NCI-H2196 treated with DMSO at 0.1 percent for 48 hours (cell line): ENCODE results near the gene FAM186B.
A peak's percentile ranks its signal among the peaks of the same experiment; 100 is the strongest.

ENCODE experiments used
- DNase-seq: peaks from one replicate; lab custom pipeline; 2025; ENCODE audit not compliant: unreplicated experiment; lab: John Stamatoyannopoulos, UW

The FAM186B gene

GRCh38 chr12:49553512-49554088 is 51.8 kb downstream of the FAM186B start:
- peak; percentile 34 for DNase-seq

- no peak for DNase-seq
Measured at GRCh38 chr12:49552899-49553298, 52.5 kb downstream of the FAM186B start.

GRCh38 chr12:49552425-49552824 is 53.0 kb downstream of the FAM186B start:
- no peak for DNase-seq

- no peak for DNase-seq
Measured at GRCh38 chr12:49552014-49552413, 53.4 kb downstream of the FAM186B start.

- no peak for DNase-seq
Measured at GRCh38 chr12:49550693-49551252, 54.7 kb downstream of the FAM186B start.

GRCh38 chr12:49549735-49550692 is 55.4 kb downstream of the FAM186B start:
- DNase-seq, result peak; percentile 55

DNA sequence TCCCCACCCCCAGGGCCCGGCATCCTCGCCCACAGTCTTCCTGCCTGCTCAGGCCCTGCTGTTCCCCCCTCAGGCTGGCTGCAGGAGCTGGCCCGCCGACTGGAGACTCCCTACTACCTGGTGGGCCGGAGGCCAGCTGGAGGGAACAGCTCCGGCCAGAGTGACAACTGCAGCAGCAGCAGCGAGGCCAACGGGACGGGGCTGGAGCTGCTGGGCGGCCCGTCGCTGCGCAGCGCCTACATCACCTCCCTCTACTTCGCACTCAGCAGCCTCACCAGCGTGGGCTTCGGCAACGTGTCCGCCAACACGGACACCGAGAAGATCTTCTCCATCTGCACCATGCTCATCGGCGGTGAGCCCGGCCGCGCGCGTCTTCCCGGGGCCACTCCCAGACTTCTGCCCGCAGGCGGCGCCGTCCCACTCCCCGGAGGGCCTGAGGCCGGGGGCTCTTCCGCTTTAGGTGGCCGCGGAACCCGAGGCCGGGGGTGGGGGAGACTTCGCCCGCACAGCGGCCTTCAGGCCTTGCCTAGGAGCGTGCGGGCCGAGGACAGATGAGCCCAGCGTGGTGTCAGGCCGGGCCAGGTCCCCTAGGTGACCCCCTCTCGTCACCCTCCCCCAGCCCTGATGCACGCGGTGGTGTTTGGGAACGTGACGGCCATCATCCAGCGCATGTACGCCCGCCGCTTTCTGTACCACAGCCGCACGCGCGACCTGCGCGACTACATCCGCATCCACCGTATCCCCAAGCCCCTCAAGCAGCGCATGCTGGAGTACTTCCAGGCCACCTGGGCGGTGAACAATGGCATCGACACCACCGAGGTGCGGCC is 56.4 kb downstream of the FAM186B start:
- no peak for DNase-seq

GRCh38 chr12:49548481-49548821 is 57.0 kb downstream of the FAM186B start:
- no peak for DNase-seq

GRCh38 chr12:49547090-49547690 is 58.2 kb downstream of the FAM186B start:
- DNase-seq, result no peak

- DNase-seq, result no peak
Measured at GRCh38 chr12:49546481-49546880, 59.0 kb downstream of the FAM186B start.

GRCh38 chr12:49545815-49546214 is 59.6 kb downstream of the FAM186B start:
- DNase-seq, result no peak

DNA sequence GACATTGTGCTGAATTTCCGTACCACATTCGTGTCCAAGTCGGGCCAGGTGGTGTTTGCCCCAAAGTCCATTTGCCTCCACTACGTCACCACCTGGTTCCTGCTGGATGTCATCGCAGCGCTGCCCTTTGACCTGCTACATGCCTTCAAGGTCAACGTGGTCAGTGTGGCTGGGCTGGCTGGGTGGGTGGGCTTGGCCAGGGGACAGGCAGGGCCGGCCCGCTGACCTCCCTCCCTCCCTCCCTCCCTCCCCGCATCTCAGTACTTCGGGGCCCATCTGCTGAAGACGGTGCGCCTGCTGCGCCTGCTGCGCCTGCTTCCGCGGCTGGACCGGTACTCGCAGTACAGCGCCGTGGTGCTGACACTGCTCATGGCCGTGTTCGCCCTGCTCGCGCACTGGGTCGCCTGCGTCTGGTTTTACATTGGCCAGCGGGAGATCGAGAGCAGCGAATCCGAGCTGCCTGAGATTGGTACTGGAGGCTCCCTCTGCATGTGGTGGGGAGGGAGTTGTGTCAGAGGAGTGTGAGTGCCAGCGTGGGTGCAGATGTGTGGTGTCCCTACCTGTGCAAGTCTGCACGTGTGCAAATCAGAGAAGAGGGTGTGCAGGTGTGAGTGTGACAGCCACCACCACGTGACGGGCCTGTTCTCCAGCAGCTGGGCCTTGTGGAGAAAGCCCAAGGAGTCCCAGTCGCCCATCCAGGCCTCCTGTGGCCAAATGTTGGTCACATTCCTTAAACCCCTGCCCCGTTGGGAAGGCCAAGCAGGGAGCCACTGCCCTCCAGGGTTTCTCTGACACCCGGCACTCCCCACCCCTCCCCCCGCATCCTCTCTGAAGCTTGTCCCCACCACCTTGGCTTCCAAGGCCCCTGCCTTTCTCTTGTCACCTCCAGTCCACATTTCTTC is 61.3 kb downstream of the FAM186B start:
- no peak for DNase-seq

DNA sequence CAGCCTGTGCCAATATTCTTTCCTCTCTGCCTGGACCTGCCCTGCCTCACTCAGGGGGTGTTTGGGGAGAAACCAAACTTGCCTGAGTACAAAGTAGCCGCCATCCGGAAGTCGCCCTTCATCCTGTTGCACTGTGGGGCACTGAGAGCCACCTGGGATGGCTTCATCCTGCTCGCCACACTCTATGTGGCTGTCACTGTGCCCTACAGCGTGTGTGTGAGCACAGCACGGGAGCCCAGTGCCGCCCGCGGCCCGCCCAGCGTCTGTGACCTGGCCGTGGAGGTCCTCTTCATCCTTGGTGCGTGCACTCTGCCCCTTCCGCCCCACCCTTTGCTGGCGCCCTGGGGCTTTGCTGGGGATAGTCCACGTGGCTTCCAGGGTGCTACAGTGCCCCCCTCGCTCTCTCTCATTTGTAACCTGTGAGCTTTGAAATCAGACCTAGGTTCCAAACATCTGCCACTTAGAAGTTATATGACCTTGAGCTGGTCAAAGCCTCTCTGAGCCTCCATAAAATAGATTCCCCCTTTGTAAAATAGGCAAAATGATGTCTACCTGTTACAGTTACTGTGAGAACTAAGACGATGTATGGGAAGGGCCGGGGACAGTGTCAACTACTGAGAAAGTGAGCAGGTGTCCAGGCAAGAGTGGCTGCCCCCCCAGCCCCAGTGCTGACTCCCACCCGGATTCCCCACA is 62.1 kb downstream of the FAM186B start:
- DNase-seq, result no peak

DNA sequence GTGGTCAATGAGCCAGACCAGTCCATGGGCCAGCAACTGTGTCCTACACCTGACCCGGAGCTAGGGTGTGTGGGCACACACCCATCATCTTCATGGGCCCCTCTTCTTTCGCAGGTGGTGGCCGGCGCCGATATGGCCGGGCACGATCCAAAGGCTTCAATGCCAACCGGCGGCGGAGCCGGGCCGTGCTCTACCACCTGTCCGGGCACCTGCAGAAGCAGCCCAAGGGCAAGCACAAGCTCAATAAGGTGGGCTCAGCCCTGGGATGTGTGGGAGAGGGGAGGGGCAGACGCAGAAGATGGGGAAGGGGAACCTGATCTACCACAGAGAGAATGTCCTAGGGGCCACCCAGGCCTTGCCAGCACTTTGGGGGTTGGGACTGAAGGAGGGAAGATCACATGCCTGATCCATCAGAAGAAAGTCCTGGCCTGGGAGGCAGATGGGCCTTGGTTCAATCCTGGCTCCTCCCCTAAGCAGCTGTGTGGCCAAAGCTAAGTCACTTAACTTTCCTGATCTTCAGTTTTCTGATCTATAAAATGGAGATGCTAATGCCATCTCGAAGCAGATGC is 62.8 kb downstream of the FAM186B start:
- no peak for DNase-seq

DNA sequence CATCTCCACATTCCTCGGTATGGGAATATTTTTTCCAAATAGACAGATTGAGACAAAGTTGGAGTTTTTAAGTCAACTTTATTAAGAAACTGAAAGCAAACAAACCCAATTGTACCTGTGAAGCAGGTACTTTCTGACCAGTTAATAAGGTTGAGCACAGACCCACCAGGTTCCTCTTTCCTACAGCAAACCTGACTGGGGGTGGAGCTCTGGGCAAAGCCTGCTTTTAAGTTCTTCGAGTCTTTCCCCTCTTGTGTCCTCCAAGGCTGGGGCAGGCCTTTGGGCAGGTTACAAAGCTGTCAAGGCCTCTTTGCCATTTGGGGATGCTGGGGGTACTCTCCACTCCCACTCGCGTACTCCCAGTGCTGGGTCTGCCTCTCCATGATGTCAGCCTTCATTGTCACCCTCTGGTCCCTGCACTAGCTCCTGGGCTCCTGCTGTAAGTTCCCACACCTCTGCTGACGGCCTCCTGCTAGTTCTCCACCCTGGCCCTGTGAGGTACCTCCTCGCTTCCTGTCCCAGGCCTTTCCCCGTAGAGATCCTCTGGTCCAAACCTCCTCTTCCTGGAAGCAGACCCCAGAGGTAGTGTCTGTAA is 63.4 kb downstream of the FAM186B start:
- DNase-seq, result no peak

DNA sequence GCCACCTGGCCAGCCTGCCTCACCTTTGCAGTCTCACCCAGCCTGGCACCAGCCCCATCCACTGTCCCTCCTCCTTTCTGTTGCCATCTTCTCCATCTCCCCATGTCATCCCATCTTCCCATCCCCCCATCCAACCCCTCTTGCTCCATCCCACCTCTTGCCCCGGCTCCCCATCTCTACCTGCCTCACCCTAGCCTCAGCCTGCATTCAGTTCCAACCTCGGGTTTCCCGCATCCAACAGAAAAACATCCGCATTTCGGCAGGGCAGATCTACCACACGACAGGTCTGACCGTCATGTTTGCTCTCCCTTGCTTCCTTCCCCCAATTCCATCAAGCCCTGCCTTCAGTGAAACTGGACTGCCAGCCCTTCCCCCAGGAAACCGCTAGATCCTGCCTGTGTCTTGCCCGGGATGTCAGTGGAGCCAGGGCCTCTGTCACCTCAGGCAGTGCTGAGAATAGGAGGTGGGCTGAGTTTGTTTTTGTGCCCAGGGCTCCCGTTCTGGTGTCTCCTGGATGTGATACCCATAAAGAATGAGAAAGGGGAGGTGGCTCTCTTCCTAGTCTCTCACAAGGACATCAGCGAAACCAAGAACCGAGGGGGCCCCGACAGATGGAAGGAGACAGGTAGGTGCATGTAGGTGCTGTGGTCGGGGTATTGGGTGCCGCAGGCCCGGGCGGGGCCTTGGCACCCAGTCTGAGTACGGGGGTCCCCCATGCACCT is 64.1 kb downstream of the FAM186B start:
- DNase-seq, result no peak

DNA sequence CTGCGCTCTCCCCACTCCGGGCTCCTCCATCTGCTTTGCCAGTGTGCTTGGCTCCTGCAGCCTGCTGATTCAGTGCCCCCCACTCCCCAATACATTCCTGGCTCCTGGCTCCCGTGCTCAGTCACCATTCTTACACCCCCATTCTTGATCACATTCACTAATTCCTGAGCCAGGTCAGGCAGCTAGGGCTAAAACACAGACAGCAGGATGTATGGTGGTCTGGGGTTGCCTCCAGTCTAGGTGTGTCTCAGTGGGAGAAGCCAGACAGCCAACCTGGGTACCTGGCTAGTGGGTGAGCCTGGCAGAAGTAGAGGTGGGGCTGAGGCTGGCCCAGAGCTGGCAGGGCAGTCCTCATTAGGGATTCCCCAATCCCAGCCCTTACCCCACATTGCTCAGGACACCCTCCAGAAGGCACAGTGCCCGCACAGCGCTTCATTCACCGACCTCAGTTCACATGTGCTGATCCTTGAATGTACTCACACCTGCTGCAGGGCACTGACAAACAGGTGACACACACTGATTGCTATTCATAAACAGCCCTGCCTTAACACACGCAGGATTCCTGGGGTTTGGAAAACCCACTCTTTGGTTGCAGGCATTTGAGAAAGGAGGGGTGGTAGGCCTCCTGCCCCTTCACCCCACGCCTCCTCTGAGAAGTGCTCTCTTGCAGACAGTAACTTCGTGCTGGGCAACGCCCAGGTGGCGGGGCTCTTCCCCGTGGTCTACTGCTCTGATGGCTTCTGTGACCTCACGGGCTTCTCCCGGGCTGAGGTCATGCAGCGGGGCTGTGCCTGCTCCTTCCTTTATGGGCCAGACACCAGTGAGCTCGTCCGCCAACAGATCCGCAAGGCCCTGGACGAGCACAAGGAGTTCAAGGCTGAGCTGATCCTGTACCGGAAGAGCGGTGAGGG is 65.0 kb downstream of the FAM186B start:
- no peak for DNase-seq
